GM13976 (cell line): ENCODE data around the gene RIPOR2.

ENCODE experiments used
- DNase-seq: peaks from one replicate; pipeline ENCODE4 v3.0.0; 2012; ENCODE audit warnings: low spot score
- CTCF ChIP-seq: IDR thresholded peaks from 2 replicates; pipeline ENCODE4 v1.5.1; 2012; ENCODE audit warnings: borderline replicate concordance, mild to moderate bottlenecking; ENCODE audit not compliant: insufficient read depth; ENCODE audit errors: extremely low read depth, missing control alignments, control extremely low read depth
- in situ Hi-C: fragments of 300-500 bp; cut with MboI; formaldehyde crosslinking; loops from one replicate; pipeline ENCODE4 v1.12.0; 2022; ENCODE audit warnings: low sequenced_read_pairs, mixed read lengths, inconsistent platforms; ENCODE audit not compliant: unreplicated experiment

Gene RIPOR2

GRCh38 chr6:24891004-24891403 is 44.8 kb downstream of the RIPOR2 start:
- no peak for DNase-seq
- in situ Hi-C loops = no loop called here
- TF ChIP-seq CTCF = no peak

GRCh38 chr6:24890471-24890870 is 45.3 kb downstream of the RIPOR2 start:
- no peak for DNase-seq
- TF ChIP-seq CTCF = no peak
- in situ Hi-C loops = no loop called here

- no peak for TF ChIP-seq CTCF
- DNase-seq = no peak
- in situ Hi-C loops = no loop called here
Measured at GRCh38 chr6:24888715-24889370, 46.9 kb downstream of the RIPOR2 start.

- DNase-seq = no peak
- in situ Hi-C loops = no loop called here
- no peak for TF ChIP-seq CTCF
Measured at GRCh38 chr6:24887545-24888140, 48.1 kb downstream of the RIPOR2 start.

GRCh38 chr6:24883618-24884017 is 52.1 kb downstream of the RIPOR2 start:
- DNase-seq = no peak
- no peak for TF ChIP-seq CTCF
- in situ Hi-C loops = no loop called here

GRCh38 chr6:24882835-24883555 is 52.8 kb downstream of the RIPOR2 start:
- no peak for TF ChIP-seq CTCF
- DNase-seq = no peak
- in situ Hi-C loops = no loop called here
